ENCODE data around the gene ITGB3.

DNA sequence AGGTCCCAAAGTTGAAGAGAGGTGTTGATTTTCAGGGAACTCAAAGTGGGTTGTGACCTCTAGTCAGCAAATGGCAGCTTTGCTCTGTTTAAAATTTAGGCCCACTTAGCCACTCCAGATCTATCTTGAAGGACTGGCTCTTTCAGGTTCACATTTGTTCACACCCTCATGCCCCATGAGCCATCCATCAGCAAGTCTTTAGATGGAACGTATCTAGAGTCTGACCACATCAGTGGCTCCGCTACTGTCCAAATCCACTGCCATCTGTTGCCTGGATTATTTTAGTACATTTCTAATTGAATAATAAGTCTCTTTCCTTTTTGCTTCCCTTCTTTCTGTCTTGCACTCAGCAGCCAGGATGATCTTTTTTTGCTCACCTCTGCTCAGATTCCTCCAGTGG, 10.5 kb downstream of the ITGB3 start:
- TF ChIP-seq POLR2A (IDR thresholded peaks at IDR 0.05; ENCODE audit: low read depth, low read length) = no peak
- TF ChIP-seq, protein P1, sequence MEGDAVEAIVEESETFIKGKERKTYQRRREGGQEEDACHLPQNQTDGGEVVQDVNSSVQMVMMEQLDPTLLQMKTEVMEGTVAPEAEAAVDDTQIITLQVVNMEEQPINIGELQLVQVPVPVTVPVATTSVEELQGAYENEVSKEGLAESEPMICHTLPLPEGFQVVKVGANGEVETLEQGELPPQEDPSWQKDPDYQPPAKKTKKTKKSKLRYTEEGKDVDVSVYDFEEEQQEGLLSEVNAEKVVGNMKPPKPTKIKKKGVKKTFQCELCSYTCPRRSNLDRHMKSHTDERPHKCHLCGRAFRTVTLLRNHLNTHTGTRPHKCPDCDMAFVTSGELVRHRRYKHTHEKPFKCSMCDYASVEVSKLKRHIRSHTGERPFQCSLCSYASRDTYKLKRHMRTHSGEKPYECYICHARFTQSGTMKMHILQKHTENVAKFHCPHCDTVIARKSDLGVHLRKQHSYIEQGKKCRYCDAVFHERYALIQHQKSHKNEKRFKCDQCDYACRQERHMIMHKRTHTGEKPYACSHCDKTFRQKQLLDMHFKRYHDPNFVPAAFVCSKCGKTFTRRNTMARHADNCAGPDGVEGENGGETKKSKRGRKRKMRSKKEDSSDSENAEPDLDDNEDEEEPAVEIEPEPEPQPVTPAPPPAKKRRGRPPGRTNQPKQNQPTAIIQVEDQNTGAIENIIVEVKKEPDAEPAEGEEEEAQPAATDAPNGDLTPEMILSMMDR (conservative IDR thresholded peaks at IDR 0.05; ENCODE audit: low read depth, low read length) = no peak
